Activated naive CD4-positive, alpha-beta T cell (primary cell): ENCODE results near the gene NT5C.
"Not testable (repeated sequence)": the region's sequence is repeated elsewhere in the genome, so short reads cannot be mapped to it uniquely, and the experiment has no call there.

Experiments
- DNase-seq, 4 experiments: peaks; one replicate each; lab custom pipeline; 2025; lab: John Stamatoyannopoulos, UW

NT5C gene

GRCh38 chr17:75131278-75132017 is at the start of gene NT5C:
Gene NT5C, minus strand, starts transcription at chr17:75131742. Its CDS starts 35 bp downstream, at chr17:75131707.
- peak in 2 of 4 experiments; percentile 38 to 50 for DNase-seq

GRCh38 chr17:75181110-75181509 is 49.6 kb upstream of the NT5C start:
- no peak for DNase-seq

- DNase-seq: no peak
These were observed 46.9 kb upstream of the NT5C start for GRCh38 chr17:75178453-75178852.

- DNase-seq: no peak
These were observed 45.1 kb upstream of the NT5C start for GRCh38 chr17:75176625-75177024.

GRCh38 chr17:75174996-75175395 is 43.5 kb upstream of the NT5C start:
- no peak for DNase-seq

- no peak for DNase-seq
These were observed 42.0 kb upstream of the NT5C start for GRCh38 chr17:75173526-75173925.

GRCh38 chr17:75168998-75169397 is 37.5 kb upstream of the NT5C start:
- no peak for DNase-seq

- DNase-seq: not testable (repeated sequence)
These were observed 33.1 kb upstream of the NT5C start for GRCh38 chr17:75164606-75165005.

GRCh38 chr17:75163074-75163473 is 31.5 kb upstream of the NT5C start:
- no peak for DNase-seq

- DNase-seq: no peak
These were observed 28.7 kb upstream of the NT5C start for GRCh38 chr17:75160211-75160610.

GRCh38 chr17:75159196-75160031 is 27.9 kb upstream of the NT5C start:
- no peak for DNase-seq

GRCh38 chr17:75158480-75158879 is 26.9 kb upstream of the NT5C start:
- not testable (repeated sequence) for DNase-seq

GRCh38 chr17:75155191-75155601 is 23.7 kb upstream of the NT5C start:
- no peak for DNase-seq

GRCh38 chr17:75154195-75155106 is 22.9 kb upstream of the NT5C start, which contains the start of gene JPT1:
Gene JPT1, minus strand, starts transcription at chr17:75154512. Its CDS starts 115 bp downstream, at chr17:75154397.
- DNase-seq: peak; percentile 86 to 96 (median 92)

- no peak for DNase-seq
These were observed 22.2 kb upstream of the NT5C start for GRCh38 chr17:75153780-75154194.

GRCh38 chr17:75152922-75153779 is 21.6 kb upstream of the NT5C start:
- no peak for DNase-seq

- DNase-seq: no peak
These were observed 21.0 kb upstream of the NT5C start for GRCh38 chr17:75152523-75152921.

- DNase-seq: no peak
These were observed 20.4 kb upstream of the NT5C start for GRCh38 chr17:75151930-75152329.

- no peak for DNase-seq
These were observed 16.5 kb upstream of the NT5C start for GRCh38 chr17:75147878-75148546.

GRCh38 chr17:75146592-75146991 is 15.1 kb upstream of the NT5C start:
- no peak for DNase-seq
